Activated T-helper 1 cell treated with anti-CD3 and anti-CD28 coated beads, Interleukin-12 subunit alpha, Interleukin-12 subunit beta, Interleukin-2, Interleukin-4 antibody, amounts not matched to agents 30 ng/mL and 10 ng/mL and 1 ng/mL, durations not matched to agents 14 hours and 24 hours and 36 hours (primary cell): ENCODE measurements around the gene PRKCQ. TPM values are rescaled to one million over a fixed set of nuclear protein-coding genes. Genes with fewer than 3 reads are reported as not detected.
"Not testable (repeated sequence)": the region's sequence is repeated elsewhere in the genome, so short reads cannot be mapped to it uniquely, and the experiment has no call there.

Source experiments
- DNase-seq: peaks from one replicate; pipeline ENCODE4 v3.0.0; 2021; ENCODE audit warnings: low spot score
- H3K27ac Mint-ChIP-seq: one replicate; pipeline ENCODE4 v1.8.0; 2021; ENCODE audit warnings: mild to moderate bottlenecking, mixed read lengths
- H3K27me3 Mint-ChIP-seq: one replicate; pipeline ENCODE4 v1.8.0; 2022; ENCODE audit warnings: mild to moderate bottlenecking, moderate library complexity, mixed read lengths; ENCODE audit not compliant: insufficient read depth
- H3K36me3 Mint-ChIP-seq: one replicate; pipeline ENCODE4 v1.8.0; 2021; ENCODE audit warnings: low read depth, mixed read lengths
- H3K4me1 Mint-ChIP-seq: one replicate; pipeline ENCODE4 v1.8.0; 2021; ENCODE audit warnings: low read depth, mixed read lengths
- H3K4me3 Mint-ChIP-seq: one replicate; pipeline ENCODE4 v1.8.0; 2021; ENCODE audit warnings: mild to moderate bottlenecking, moderate library complexity, mixed read lengths
- H3K9me3 Mint-ChIP-seq: one replicate; pipeline ENCODE4 v1.8.0; 2021; ENCODE audit warnings: mixed read lengths
- intact Hi-C: fragments of 100-400 bp; cut with micrococcal nuclease; formaldehyde crosslinking; loops from one replicate; pipeline ENCODE4 v1.15.1; 2024
- total RNA-seq: library from RNA; stranded (reverse); gene quantifications from 2 replicates; pipeline ENCODE4 v1.2.3, GENCODE V29; 2022

Gene PRKCQ
- total RNA-seq, 1 donor from 2014 or later: 45.9 TPM

GRCh38 chr10:6455592-6455991 lies 124.5 kb downstream of the PRKCQ start:
- intact Hi-C loops: no loop called here
- H3K9me3 Mint-ChIP-seq: peaks cover 5% of the 10 kb centered on the region
- H3K4me3 Mint-ChIP-seq: no peak overlapping the region
- peaks cover 74% of the 10 kb centered on the region for H3K36me3 Mint-ChIP-seq
- DNase-seq: no peak
- no peaks in the 10 kb centered on the region for H3K27me3 Mint-ChIP-seq
- peaks cover 9% of the 10 kb centered on the region for H3K4me1 Mint-ChIP-seq
- H3K27ac Mint-ChIP-seq: no peak overlapping the region

- Mint-ChIP-seq H3K9me3 (no peaks in the 10 kb centered on the region), H3K27ac (no peak overlapping the region), H3K36me3 (peaks cover 38% of the 10 kb centered on the region), H3K4me3 (no peak overlapping the region), H3K27me3 (no peaks in the 10 kb centered on the region), H3K4me1 (peaks cover 29% of the 10 kb centered on the region)
- intact Hi-C loops: no loop called here
- no peak for DNase-seq
Measured at GRCh38 chr10:6446711-6447110, 133.4 kb downstream of the PRKCQ start.

- peak overlapping the region; percentile 36 for H3K27ac Mint-ChIP-seq
- no peaks in the 10 kb centered on the region for H3K27me3 Mint-ChIP-seq
- intact Hi-C loops: loop anchor here (1.0 to 2.0 kb wide), 6 partner anchors 19 to 233 kb away; no protein-coding TSS in a partner anchor
- peaks cover 38% of the 10 kb centered on the region for H3K36me3 Mint-ChIP-seq
- peak; percentile 30 for DNase-seq
- H3K9me3 Mint-ChIP-seq: no peaks in the 10 kb centered on the region
- H3K4me3 Mint-ChIP-seq: no peak overlapping the region
- peaks cover 34% of the 10 kb centered on the region for H3K4me1 Mint-ChIP-seq
Measured at GRCh38 chr10:6445671-6446316, 134.3 kb downstream of the PRKCQ start.

- peaks cover 32% of the 10 kb centered on the region for H3K4me1 Mint-ChIP-seq
- intact Hi-C loops, H3K9me3 Mint-ChIP-seq, DNase-seq, H3K4me3 Mint-ChIP-seq, H3K27ac Mint-ChIP-seq, H3K27me3 Mint-ChIP-seq: not testable (repeated sequence)
- peaks cover 49% of the 10 kb centered on the region for H3K36me3 Mint-ChIP-seq
Measured at GRCh38 chr10:6439875-6440274, 140.2 kb downstream of the PRKCQ start.

- no peak overlapping the region for H3K4me3 Mint-ChIP-seq
- peaks cover 7% of the 10 kb centered on the region for H3K4me1 Mint-ChIP-seq
- H3K36me3 Mint-ChIP-seq: peaks cover 59% of the 10 kb centered on the region
- no peak for DNase-seq
- H3K27ac Mint-ChIP-seq: no peak overlapping the region
- intact Hi-C loops: no loop called here
- H3K27me3 Mint-ChIP-seq: no peaks in the 10 kb centered on the region
- no peaks in the 10 kb centered on the region for H3K9me3 Mint-ChIP-seq
Measured at GRCh38 chr10:6431861-6432260, 148.2 kb downstream of the PRKCQ start.

GRCh38 chr10:6431186-6431585 lies 148.9 kb downstream of the PRKCQ start:
- no peaks in the 10 kb centered on the region for H3K27me3 Mint-ChIP-seq
- no peaks in the 10 kb centered on the region for H3K9me3 Mint-ChIP-seq
- H3K27ac Mint-ChIP-seq: no peak overlapping the region
- no peak for DNase-seq
- H3K4me3 Mint-ChIP-seq: no peak overlapping the region
- peaks cover 57% of the 10 kb centered on the region for H3K36me3 Mint-ChIP-seq
- peaks cover 3% of the 10 kb centered on the region for H3K4me1 Mint-ChIP-seq
- intact Hi-C loops: no loop called here

GRCh38 chr10:6430423-6430980 lies 149.6 kb downstream of the PRKCQ start:
- Mint-ChIP-seq H3K27ac (no peak overlapping the region), H3K36me3 (peaks cover 61% of the 10 kb centered on the region), H3K9me3 (no peaks in the 10 kb centered on the region), H3K27me3 (no peaks in the 10 kb centered on the region), H3K4me3 (no peak overlapping the region), H3K4me1 (peaks cover 8% of the 10 kb centered on the region)
- DNase-seq: no peak
- intact Hi-C loops: no loop called here

GRCh38 chr10:6427357-6427959 lies 152.6 kb downstream of the PRKCQ start:
- Mint-ChIP-seq H3K27me3 (no peaks in the 10 kb centered on the region), H3K9me3 (no peaks in the 10 kb centered on the region), H3K4me1 (peaks cover 25% of the 10 kb centered on the region), H3K36me3 (peaks cover 58% of the 10 kb centered on the region), H3K27ac (no peak overlapping the region), H3K4me3 (no peak overlapping the region)
- intact Hi-C loops: no loop called here
- DNase-seq: no peak

GRCh38 chr10:6426317-6426716 lies 153.8 kb downstream of the PRKCQ start:
- intact Hi-C loops: no loop called here
- peaks cover 57% of the 10 kb centered on the region for H3K36me3 Mint-ChIP-seq
- peak overlapping the region; percentile 79 for H3K27ac Mint-ChIP-seq
- H3K27me3 Mint-ChIP-seq: no peaks in the 10 kb centered on the region
- DNase-seq: no peak
- no peaks in the 10 kb centered on the region for H3K9me3 Mint-ChIP-seq
- H3K4me1 Mint-ChIP-seq: peaks cover 26% of the 10 kb centered on the region
- H3K4me3 Mint-ChIP-seq: no peak overlapping the region

- intact Hi-C loops: loop anchor here (2.0 kb wide), 1 partner anchor 49 kb away; no protein-coding TSS in a partner anchor
- Mint-ChIP-seq H3K4me3 (no peak overlapping the region), H3K4me1 (peaks cover 26% of the 10 kb centered on the region), H3K9me3 (no peaks in the 10 kb centered on the region), H3K27me3 (no peaks in the 10 kb centered on the region), H3K27ac (peak overlapping the region; percentile 93), H3K36me3 (peaks cover 45% of the 10 kb centered on the region)
- no peak for DNase-seq
Measured at GRCh38 chr10:6423413-6424170, 156.5 kb downstream of the PRKCQ start.

- H3K36me3 Mint-ChIP-seq: peaks cover 39% of the 10 kb centered on the region
- no peak for DNase-seq
Measured at GRCh38 chr10:6423004-6423403, 157.1 kb downstream of the PRKCQ start.

GRCh38 chr10:6418613-6419216 lies 161.4 kb downstream of the PRKCQ start:
- intact Hi-C loops: loop anchor here (5.0 to 10.0 kb wide), 2 partner anchors 506 to 1269 kb away; no protein-coding TSS in a partner anchor
- H3K36me3 Mint-ChIP-seq: peaks cover 10% of the 10 kb centered on the region
- no peaks in the 10 kb centered on the region for H3K27me3 Mint-ChIP-seq
- H3K4me1 Mint-ChIP-seq: peaks cover 20% of the 10 kb centered on the region
- no peak for DNase-seq
- no peak overlapping the region for H3K4me3 Mint-ChIP-seq
- H3K27ac Mint-ChIP-seq: no peak overlapping the region
- no peaks in the 10 kb centered on the region for H3K9me3 Mint-ChIP-seq

More at GRCh38 chr10:6423004-6423403, 157.1 kb downstream of the PRKCQ start:
- no peak overlapping the region for H3K4me3 Mint-ChIP-seq
- H3K27ac Mint-ChIP-seq: peak overlapping the region; percentile 93
- no peaks in the 10 kb centered on the region for H3K9me3 Mint-ChIP-seq
- no peaks in the 10 kb centered on the region for H3K27me3 Mint-ChIP-seq
- H3K4me1 Mint-ChIP-seq: peaks cover 26% of the 10 kb centered on the region
- intact Hi-C loops: loop anchor here (2.0 kb wide), 1 partner anchor 50 kb away; no protein-coding TSS in a partner anchor
